Lung (tissue), 12 donors: ENCODE measurements around the gene NFIL3. TPM values are rescaled to one million over a fixed set of nuclear protein-coding genes. Genes with fewer than 3 reads are reported as not detected.

Experiments used
- ATAC-seq: fragments of 200-7000 bp; cut with Tn5 transposase; one replicate; pipeline ENCODE4 v1.9.1; 2020; ENCODE audit warnings: moderate number of reproducible peaks; ENCODE audit not compliant: insufficient read depth, low FRiP score
- DNase-seq, 3 donors: peaks; one replicate each; pipeline ENCODE4 v3.0.0-alpha.2; 2013 to 2017
- H3K27ac ChIP-seq, 2 donors: one replicate each; pipeline ENCODE4 v1.5.1; 2013; ENCODE audit warnings: mild to moderate bottlenecking in 2 of 2, moderate library complexity in 2 of 2, control low read depth in 1 of 2, inconsistent platforms in 1 of 2, low read depth in 1 of 2, low read length in 1 of 2
- H3K27me3 ChIP-seq, 3 donors: one replicate each; pipeline ENCODE4 v1.5.1; 2013; ENCODE audit warnings: low read length in 2 of 3; ENCODE audit not compliant: control insufficient read depth in 3 of 3, insufficient read depth in 3 of 3
- H3K36me3 ChIP-seq, 4 donors: one replicate each; pipeline ENCODE4 v1.5.1; 2013; ENCODE audit warnings: low read length in 4 of 4, mild to moderate bottlenecking in 1 of 4, moderate library complexity in 1 of 4; ENCODE audit not compliant: control insufficient read depth in 4 of 4, insufficient read depth in 4 of 4
- H3K4me1 ChIP-seq, 5 donors: one replicate each; pipeline ENCODE4 v1.5.1; 2013; ENCODE audit warnings: low read length in 5 of 5, mild to moderate bottlenecking in 2 of 5, moderate library complexity in 1 of 5; ENCODE audit not compliant: control insufficient read depth in 5 of 5, insufficient read depth in 5 of 5
- H3K4me3 ChIP-seq: one replicate; pipeline ENCODE4 v1.5.1; 2013; ENCODE audit warnings: mild to moderate bottlenecking, control low read depth, moderate library complexity
- H3K9ac ChIP-seq, 2 donors: one replicate each; pipeline ENCODE4 v1.5.1; 2013; ENCODE audit warnings: low read length in 2 of 2, control low read depth in 1 of 2; ENCODE audit not compliant: insufficient read depth in 1 of 2
- H3K9me3 ChIP-seq, 4 donors: one replicate each; pipeline ENCODE4 v1.5.1; 2013; ENCODE audit warnings: low read length in 3 of 4, mild to moderate bottlenecking in 1 of 4, moderate library complexity in 1 of 4; ENCODE audit not compliant: control insufficient read depth in 4 of 4, insufficient read depth in 3 of 4
- WGBS, 2 donors: extraction: QIAGEN DNeasy Blood & Tissue Kit; methylation state at CpG; one replicate each; pipeline ENCODE4 v1.1.7; 2013; 5-methylcytosine and 5-hydroxymethylcytosine counted together
- polyA plus RNA-seq, 2 donors: library from polyadenylated mRNA; stranded (reverse); fragments of 200-250 nt; gene quantifications; one replicate each; pipeline ENCODE4 v1.2.1, GENCODE V29; 2013
- total RNA-seq, 2 donors: library from RNA; depleted of rRNA in 1 of 2; stranded (reverse); fragments of >200 nt in 1 of 2; gene quantifications; one replicate each; pipeline ENCODE4 v1.2.1, GENCODE V29; 2014 to 2021
- TF ChIP-seq, protein P1 (sequence below): IDR thresholded peaks from 2 replicates; pipeline ENCODE4 v1.5.1; 2012; ENCODE audit warnings: mild to moderate bottlenecking; ENCODE audit errors: control extremely low read depth, extremely low read depth
- donor health status: control.
- donor health status: control.
- donor health status: Bipolar disorder and iron deficiency.
- donor health status: healthy.
- donor health status: DM: yes; HTN: yes; CAD: no.

Gene NFIL3
- total and polyA plus RNA-seq, 4 donors = 13.1 to 75.3 (median 48.4) TPM

DNA sequence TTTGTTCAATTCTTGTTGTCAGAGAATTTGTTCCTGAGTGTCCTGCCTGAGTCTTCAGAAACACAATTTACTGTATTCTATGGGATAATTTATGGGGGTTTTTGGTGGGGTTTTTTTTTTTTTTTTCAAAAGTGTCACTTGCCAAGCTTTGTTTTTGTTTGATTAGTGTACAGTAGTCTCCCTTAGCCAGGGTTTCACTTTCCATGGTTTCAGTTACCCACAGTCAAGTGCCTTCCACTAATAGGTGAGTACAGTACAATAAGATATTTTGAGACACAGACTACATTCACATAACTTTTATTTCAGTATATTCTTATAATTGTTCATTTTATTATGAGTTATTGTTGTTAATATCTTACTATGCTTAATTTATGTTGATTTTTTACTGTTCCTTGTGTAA, 36.9 kb downstream of the NFIL3 start:
- no peak for ATAC-seq
- TF ChIP-seq, protein P1, sequence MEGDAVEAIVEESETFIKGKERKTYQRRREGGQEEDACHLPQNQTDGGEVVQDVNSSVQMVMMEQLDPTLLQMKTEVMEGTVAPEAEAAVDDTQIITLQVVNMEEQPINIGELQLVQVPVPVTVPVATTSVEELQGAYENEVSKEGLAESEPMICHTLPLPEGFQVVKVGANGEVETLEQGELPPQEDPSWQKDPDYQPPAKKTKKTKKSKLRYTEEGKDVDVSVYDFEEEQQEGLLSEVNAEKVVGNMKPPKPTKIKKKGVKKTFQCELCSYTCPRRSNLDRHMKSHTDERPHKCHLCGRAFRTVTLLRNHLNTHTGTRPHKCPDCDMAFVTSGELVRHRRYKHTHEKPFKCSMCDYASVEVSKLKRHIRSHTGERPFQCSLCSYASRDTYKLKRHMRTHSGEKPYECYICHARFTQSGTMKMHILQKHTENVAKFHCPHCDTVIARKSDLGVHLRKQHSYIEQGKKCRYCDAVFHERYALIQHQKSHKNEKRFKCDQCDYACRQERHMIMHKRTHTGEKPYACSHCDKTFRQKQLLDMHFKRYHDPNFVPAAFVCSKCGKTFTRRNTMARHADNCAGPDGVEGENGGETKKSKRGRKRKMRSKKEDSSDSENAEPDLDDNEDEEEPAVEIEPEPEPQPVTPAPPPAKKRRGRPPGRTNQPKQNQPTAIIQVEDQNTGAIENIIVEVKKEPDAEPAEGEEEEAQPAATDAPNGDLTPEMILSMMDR = no peak

DNA sequence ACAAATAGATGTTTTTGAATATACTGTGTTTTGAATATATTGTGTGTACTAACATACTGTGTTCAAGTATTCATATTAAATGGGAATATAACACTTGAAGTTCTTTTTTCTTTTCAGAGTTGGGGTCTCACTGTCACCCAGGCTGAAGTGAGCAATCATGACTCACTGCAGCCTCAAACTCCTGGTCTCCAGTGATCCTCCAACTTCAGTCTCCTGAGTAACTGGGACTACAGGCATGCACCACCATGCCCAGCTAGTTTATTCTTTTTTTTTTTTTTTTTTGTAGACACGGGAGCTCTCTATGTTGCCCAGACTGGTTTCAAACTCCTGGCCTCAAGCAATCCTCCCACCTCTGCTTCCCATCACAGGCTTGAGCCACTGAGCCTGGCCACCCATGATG, 38.7 kb downstream of the NFIL3 start:
- TF ChIP-seq, protein P1 = no peak
- Histone ChIP-seq H3K4me1 (peaks cover 0 to 5% (median 0%) of the 10 kb centered on the region in 5 donors), H3K9me3 (no peaks in the 10 kb centered on the region), H3K36me3 (no peaks in the 10 kb centered on the region), H3K4me3 (no peak overlapping the region), H3K9ac (no peak overlapping the region), H3K27me3 (no peaks in the 10 kb centered on the region), H3K27ac (no peak overlapping the region)
- WGBS, 2 donors = 67 to 91% methylated on average over 1 of the region's 1 CpG
- ATAC-seq (no peak), DNase-seq (no peak)

More for the DNA sequence above, 36.9 kb downstream of the NFIL3 start:
- no peaks in the 10 kb centered on the region for H3K27me3 ChIP-seq
- no peak overlapping the region for H3K9ac ChIP-seq
- no peaks in the 10 kb centered on the region for H3K9me3 ChIP-seq
- H3K27ac ChIP-seq = no peak overlapping the region
- no peaks in the 10 kb centered on the region for H3K36me3 ChIP-seq
- H3K4me3 ChIP-seq = no peak overlapping the region
- H3K4me1 ChIP-seq = no peaks in the 10 kb centered on the region
- DNase-seq = no peak

DNA sequence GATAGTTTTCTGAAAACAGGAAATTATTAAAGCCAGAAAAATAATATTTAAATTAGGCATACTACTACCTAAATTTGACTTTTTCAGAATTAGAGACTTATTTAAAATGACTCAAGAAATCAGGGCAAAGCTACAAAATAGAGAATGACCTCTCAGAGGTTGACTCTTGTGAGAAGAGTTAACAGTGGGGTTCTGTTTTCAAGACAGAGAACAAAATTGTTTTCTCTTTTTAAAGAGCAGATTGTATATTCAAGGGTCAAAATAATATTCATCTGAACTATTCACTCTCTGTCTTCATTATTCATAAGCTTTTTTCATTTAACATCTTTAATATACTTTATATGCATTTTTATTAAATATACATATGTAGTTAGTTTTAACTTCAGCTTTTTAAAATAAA, 40.1 kb downstream of the NFIL3 start:
- TF ChIP-seq, protein P1 = no peak
- H3K27ac ChIP-seq = no peak overlapping the region
- no peaks in the 10 kb centered on the region for H3K9me3 ChIP-seq
- no peak for ATAC-seq
- no peak overlapping the region for H3K9ac ChIP-seq
- peaks cover 0 to 10% (median 0%) of the 10 kb centered on the region in 5 donors for H3K4me1 ChIP-seq
- H3K4me3 ChIP-seq = no peak overlapping the region
- no peaks in the 10 kb centered on the region for H3K36me3 ChIP-seq
- no peaks in the 10 kb centered on the region for H3K27me3 ChIP-seq
- no peak for DNase-seq

- peaks cover 0 to 12% (median 0%) of the 10 kb centered on the region in 5 donors for H3K4me1 ChIP-seq
- WGBS, 2 donors = 92 to 98% methylated on average over 4 of the region's 4 CpGs
- no peak overlapping the region for H3K27ac ChIP-seq
- no peaks in the 10 kb centered on the region for H3K9me3 ChIP-seq
- H3K27me3 ChIP-seq = no peaks in the 10 kb centered on the region
- no peak overlapping the region for H3K4me3 ChIP-seq
- ATAC-seq (no peak), DNase-seq (no peak)
- no peaks in the 10 kb centered on the region for H3K36me3 ChIP-seq
- TF ChIP-seq, protein P1 = no peak
- H3K9ac ChIP-seq = no peak overlapping the region
These were observed 41.3 kb downstream of the NFIL3 start for GRCh38 chr9:91382298-91382697.
